ENCODE results near the gene PANK2. TPM values are rescaled to one million over a fixed set of nuclear protein-coding genes. Genes with fewer than 3 reads are reported as not detected.
"Not testable (repeated sequence)": the region's sequence is repeated elsewhere in the genome, so short reads cannot be mapped to it uniquely, and the experiment has no call there.

The PANK2 gene
- total RNA-seq, 1 experiment from 2014 or later, result 77.4 TPM

GRCh38 chr20:3843490-3843889 is 45.7 kb upstream of the PANK2 start:
- H3K4me3 ChIP-seq (ENCODE audit: low read depth, low read length, poor library complexity, severe bottlenecking), result no peak overlapping the region
- no peak overlapping the region for H3K27ac ChIP-seq (ENCODE audit: low read depth, low read length, poor library complexity, severe bottlenecking)
- no peaks in the 10 kb centered on the region for H3K4me1 ChIP-seq (ENCODE audit: insufficient read depth, low read length, poor library complexity, severe bottlenecking)
- H3K27me3 ChIP-seq (replicated peaks; ENCODE audit: insufficient read depth, low read depth, low read length, poor library complexity), result no peaks in the 10 kb centered on the region
- POLR2A ChIA-PET (ENCODE audit: low non-redundant PET), result no interaction called here
- TF ChIP-seq CTCF (conservative IDR thresholded peaks at IDR 0.05; ENCODE audit: low read depth, low read length) (no peak), EZH2 (IDR thresholded peaks at IDR 0.05; ENCODE audit: borderline replicate concordance, low read depth, low read length, poor library complexity, severe bottlenecking) (no peak)
- BruUV-seq (replicated peaks), result no TSS peak
- DNase-seq (ENCODE audit: low spot score), result no peak
- no peaks in the 10 kb centered on the region for H3K9me3 ChIP-seq (ENCODE audit: low read depth, low read length, poor library complexity, severe bottlenecking)
- no peaks in the 10 kb centered on the region for H3K36me3 ChIP-seq (ENCODE audit: insufficient read depth, low read length, poor library complexity, severe bottlenecking)
- intact Hi-C loops (cut with micrococcal nuclease; ENCODE audit: unreplicated experiment), result no loop called here
- CTCF ChIA-PET, result no interaction called here

- CTCF ChIA-PET; H3K9me3 ChIP-seq (ENCODE audit: low read depth, low read length, poor library complexity, severe bottlenecking); H3K27me3 ChIP-seq (replicated peaks; ENCODE audit: insufficient read depth, low read depth, low read length, poor library complexity); H3K36me3 ChIP-seq (ENCODE audit: insufficient read depth, low read length, poor library complexity, severe bottlenecking); DNase-seq (ENCODE audit: low spot score); intact Hi-C loops (cut with micrococcal nuclease; ENCODE audit: unreplicated experiment); H3K4me1 ChIP-seq (ENCODE audit: insufficient read depth, low read length, poor library complexity, severe bottlenecking); BruUV-seq (replicated peaks); H3K4me3 ChIP-seq (ENCODE audit: low read depth, low read length, poor library complexity, severe bottlenecking); POLR2A ChIA-PET (ENCODE audit: low non-redundant PET); H3K27ac ChIP-seq (ENCODE audit: low read depth, low read length, poor library complexity, severe bottlenecking): not testable (repeated sequence)
These were observed 45.1 kb upstream of the PANK2 start for GRCh38 chr20:3843990-3844619.

GRCh38 chr20:3846378-3846739 is 42.8 kb upstream of the PANK2 start:
- intact Hi-C loops (cut with micrococcal nuclease; ENCODE audit: unreplicated experiment), result no loop called here
- H3K27ac ChIP-seq (ENCODE audit: low read depth, low read length, poor library complexity, severe bottlenecking), result peak overlapping the region; percentile 95
- ChIA-PET POLR2A (ENCODE audit: low non-redundant PET) (no interaction called here), CTCF (no interaction called here)
- DNase-seq (ENCODE audit: low spot score), result no peak
- no TSS peak for BruUV-seq (replicated peaks)
- no peaks in the 10 kb centered on the region for H3K9me3 ChIP-seq (ENCODE audit: low read depth, low read length, poor library complexity, severe bottlenecking)
- no peaks in the 10 kb centered on the region for H3K4me1 ChIP-seq (ENCODE audit: insufficient read depth, low read length, poor library complexity, severe bottlenecking)
- H3K36me3 ChIP-seq (ENCODE audit: insufficient read depth, low read length, poor library complexity, severe bottlenecking), result no peaks in the 10 kb centered on the region
- H3K27me3 ChIP-seq (replicated peaks; ENCODE audit: insufficient read depth, low read depth, low read length, poor library complexity), result no peaks in the 10 kb centered on the region
- TF ChIP-seq EZH2 (IDR thresholded peaks at IDR 0.05; ENCODE audit: borderline replicate concordance, low read depth, low read length, poor library complexity, severe bottlenecking), result no peak
- no peak for TF ChIP-seq CTCF (conservative IDR thresholded peaks at IDR 0.05; ENCODE audit: low read depth, low read length)
- peak overlapping the region; percentile 94 for H3K4me3 ChIP-seq (ENCODE audit: low read depth, low read length, poor library complexity, severe bottlenecking)

GRCh38 chr20:3846740-3847428 is 42.3 kb upstream of the PANK2 start, which contains the start of gene MAVS:
TSS of gene MAVS (plus strand) at chr20:3846834. CDS start at chr20:3854625, 7,791 bp downstream.
- peak within 1 kb of the TSS; percentile 94 for H3K4me3 ChIP-seq (ENCODE audit: low read depth, low read length, poor library complexity, severe bottlenecking)
- intact Hi-C loops (cut with micrococcal nuclease; ENCODE audit: unreplicated experiment), result no loop called here
- TF ChIP-seq EZH2 (IDR thresholded peaks at IDR 0.05; ENCODE audit: borderline replicate concordance, low read depth, low read length, poor library complexity, severe bottlenecking) (no peak), CTCF (conservative IDR thresholded peaks at IDR 0.05; ENCODE audit: low read depth, low read length) (no peak)
- BruUV-seq (replicated peaks), result no TSS peak
- no peaks in the 10 kb centered on the region for H3K36me3 ChIP-seq (ENCODE audit: insufficient read depth, low read length, poor library complexity, severe bottlenecking)
- DNase-seq (ENCODE audit: low spot score), result peak; percentile 90
- H3K27ac ChIP-seq (ENCODE audit: low read depth, low read length, poor library complexity, severe bottlenecking), result peak within 1 kb of the TSS; percentile 95
- H3K9me3 ChIP-seq (ENCODE audit: low read depth, low read length, poor library complexity, severe bottlenecking), result no peaks in the 10 kb centered on the region
- CTCF ChIA-PET, result no interaction called here
- POLR2A ChIA-PET (ENCODE audit: low non-redundant PET), result no interaction called here
- no peaks in the 10 kb centered on the region for H3K27me3 ChIP-seq (replicated peaks; ENCODE audit: insufficient read depth, low read depth, low read length, poor library complexity)
- H3K4me1 ChIP-seq (ENCODE audit: insufficient read depth, low read length, poor library complexity, severe bottlenecking), result no peaks in the 10 kb centered on the region

Measured in A673 (cell line).